ENCODE measurements around the gene CAMK2A.

DNA sequence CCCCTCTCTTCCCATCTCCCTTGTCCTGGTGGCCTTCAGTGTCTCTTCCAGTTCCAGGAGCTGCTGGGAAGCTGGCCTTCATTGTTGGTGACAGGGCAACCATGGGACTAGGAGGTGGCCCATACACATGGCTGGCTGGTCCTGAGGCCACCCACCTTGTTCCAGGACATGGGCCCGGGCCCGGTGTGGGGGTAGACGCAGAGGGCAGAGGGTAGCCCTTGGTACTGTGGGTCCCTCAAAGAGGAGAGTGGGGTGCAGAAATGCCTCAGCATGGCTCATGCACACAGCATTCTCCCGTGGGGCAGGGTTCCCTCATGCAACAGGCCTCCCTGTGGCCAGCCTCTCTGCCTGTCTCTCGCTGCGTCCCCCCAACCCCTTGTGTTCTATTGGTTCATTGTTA is 78.9 kb downstream of the CAMK2A start:
- TF ChIP-seq POLR2AphosphoS5 (IDR thresholded peaks at IDR 0.05) (no peak), POLR2A (IDR thresholded peaks at IDR 0.05) (no peak), CTCF (IDR thresholded peaks at IDR 0.05) (no peak)

All from transverse colon (tissue), 4 donors.